ENCODE measurements around the gene ANKRD13B. TPM values are rescaled to one million over a fixed set of nuclear protein-coding genes. Genes with fewer than 3 reads are reported as not detected.

Gene ANKRD13B
- polyA plus RNA-seq, 1 donor (not counting 4 experiments of a cell fraction or from before 2014, with no cell fraction given) = 3.7 TPM

DNA sequence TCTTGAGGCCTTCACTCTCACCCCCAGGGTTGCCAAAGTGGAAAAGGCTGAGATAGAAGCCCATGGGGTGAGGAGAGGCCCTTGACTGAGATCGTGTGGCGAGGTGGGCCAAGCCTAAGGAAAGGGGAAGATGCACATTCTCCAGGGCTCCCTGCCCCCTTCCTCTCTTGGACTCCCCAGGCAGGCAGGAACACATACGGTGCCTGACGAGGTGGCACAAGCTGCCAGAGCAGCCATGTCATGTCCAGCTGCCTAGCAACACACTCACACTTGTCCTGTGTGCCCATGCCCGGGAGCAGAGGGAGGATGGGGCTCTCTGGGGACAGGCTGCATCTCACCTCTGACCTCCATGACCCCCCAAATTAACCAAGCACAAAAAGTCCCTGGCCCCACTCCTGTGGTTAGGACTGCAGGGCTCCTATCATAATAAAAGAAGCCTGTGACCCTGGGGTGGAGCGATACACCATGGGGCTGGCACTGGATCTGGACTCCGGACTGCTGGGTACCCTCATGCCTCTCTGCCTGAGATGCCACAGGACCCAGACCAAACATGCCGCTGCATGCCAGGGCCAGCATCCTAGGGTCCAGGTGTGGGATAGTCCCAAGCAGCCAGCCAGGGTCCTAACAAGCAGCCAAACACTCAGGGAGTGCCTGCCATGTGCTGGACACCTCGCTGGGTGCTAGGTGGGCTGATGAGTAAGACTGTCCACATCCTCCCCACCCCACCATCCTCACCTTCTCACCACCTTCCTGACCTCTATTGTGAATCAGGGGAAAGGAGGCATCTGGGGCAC lies 6.1 kb upstream of the ANKRD13B start:
- Histone ChIP-seq H4K20me1 (ENCODE audit: control insufficient read depth, extremely low read depth, insufficient read depth, low read length) (peaks cover 28% of the 10 kb centered on the region), H3K9me3 (ENCODE audit: control insufficient read depth, low read depth, low read length) (no peaks in the 10 kb centered on the region), H3K27me3 (ENCODE audit: control insufficient read depth, extremely low read depth, insufficient read depth, low read length) (no peaks in the 10 kb centered on the region), H3K79me2 (ENCODE audit: control insufficient read depth, insufficient read depth, low read length) (peaks cover 64% of the 10 kb centered on the region), H3K27ac (ENCODE audit: control insufficient read depth, insufficient read depth, low read length) (no peak overlapping the region), H3K4me3 (ENCODE audit: control insufficient read depth in 2 of 3, extremely low read depth in 1 of 3, insufficient read depth in 2 of 3, low read depth in 1 of 3, low read length in 3 of 3) (no peak overlapping the region), H2AFZ (ENCODE audit: control insufficient read depth, low read length) (no peak overlapping the region), H3K36me3 (ENCODE audit: control insufficient read depth in 2 of 2, extremely low read depth in 1 of 2, insufficient read depth in 2 of 2, low read length in 2 of 2) (peaks cover 12 to 18% of the 10 kb centered on the region in 2 experiments), H3K9me1 (ENCODE audit: control insufficient read depth, extremely low read depth, insufficient read depth, low read length) (peaks cover 22% of the 10 kb centered on the region), H3K4me1 (ENCODE audit: control insufficient read depth, extremely low read depth, insufficient read depth, low read length) (peaks cover 85% of the 10 kb centered on the region), H3K4me2 (ENCODE audit: control insufficient read depth, extremely low read depth, insufficient read depth, low read depth, low read length) (peak overlapping the region; percentile 97), H3K9ac (ENCODE audit: control insufficient read depth, extremely low read depth, insufficient read depth, low read length) (peak overlapping the region; percentile 3)
- DNase-seq (ENCODE audit: low read depth, low spot score) (no peak), FAIRE-seq (peak; percentile 29)
- TF ChIP-seq, protein P1, sequence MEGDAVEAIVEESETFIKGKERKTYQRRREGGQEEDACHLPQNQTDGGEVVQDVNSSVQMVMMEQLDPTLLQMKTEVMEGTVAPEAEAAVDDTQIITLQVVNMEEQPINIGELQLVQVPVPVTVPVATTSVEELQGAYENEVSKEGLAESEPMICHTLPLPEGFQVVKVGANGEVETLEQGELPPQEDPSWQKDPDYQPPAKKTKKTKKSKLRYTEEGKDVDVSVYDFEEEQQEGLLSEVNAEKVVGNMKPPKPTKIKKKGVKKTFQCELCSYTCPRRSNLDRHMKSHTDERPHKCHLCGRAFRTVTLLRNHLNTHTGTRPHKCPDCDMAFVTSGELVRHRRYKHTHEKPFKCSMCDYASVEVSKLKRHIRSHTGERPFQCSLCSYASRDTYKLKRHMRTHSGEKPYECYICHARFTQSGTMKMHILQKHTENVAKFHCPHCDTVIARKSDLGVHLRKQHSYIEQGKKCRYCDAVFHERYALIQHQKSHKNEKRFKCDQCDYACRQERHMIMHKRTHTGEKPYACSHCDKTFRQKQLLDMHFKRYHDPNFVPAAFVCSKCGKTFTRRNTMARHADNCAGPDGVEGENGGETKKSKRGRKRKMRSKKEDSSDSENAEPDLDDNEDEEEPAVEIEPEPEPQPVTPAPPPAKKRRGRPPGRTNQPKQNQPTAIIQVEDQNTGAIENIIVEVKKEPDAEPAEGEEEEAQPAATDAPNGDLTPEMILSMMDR (optimal IDR thresholded peaks at IDR 0.05 in 1 of 3, IDR thresholded peaks at IDR 0.05 in 1 of 3, conservative IDR thresholded peaks at IDR 0.05 in 1 of 3; ENCODE audit: extremely low read depth in 1 of 3, insufficient read depth in 2 of 3, low read length in 3 of 3) = no peak
- no peak for TF ChIP-seq EZH2 (IDR thresholded peaks at IDR 0.05; ENCODE audit: low read length)
- dilution Hi-C loops (cut with MboI; ENCODE audit: extremely low pct_ligation_motif_present, low sequenced_read_pairs) = no loop called here

DNA sequence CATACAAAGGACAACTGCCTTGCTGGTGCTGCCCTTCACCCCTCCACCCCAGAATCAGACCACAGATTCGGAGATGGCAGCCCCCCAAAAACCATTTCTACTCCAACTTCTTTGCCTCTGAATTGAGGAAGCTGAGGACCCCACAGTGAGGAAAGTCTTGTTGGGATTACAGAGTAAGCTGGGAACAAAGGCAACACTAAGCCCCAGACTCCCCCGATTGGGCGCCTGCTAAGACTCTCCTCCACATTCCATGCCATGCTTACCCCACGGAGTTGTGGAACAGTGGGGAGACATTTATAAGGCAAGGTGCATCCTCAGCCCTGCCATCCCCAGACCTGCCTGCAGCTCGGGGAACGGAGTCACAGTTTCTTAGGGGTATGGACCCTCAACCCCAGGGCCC lies 5.3 kb upstream of the ANKRD13B start:
- peaks cover 28% of the 10 kb centered on the region for H4K20me1 ChIP-seq (ENCODE audit: control insufficient read depth, extremely low read depth, insufficient read depth, low read length)
- H3K27me3 ChIP-seq (ENCODE audit: control insufficient read depth, extremely low read depth, insufficient read depth, low read length) = no peaks in the 10 kb centered on the region
- H3K9me1 ChIP-seq (ENCODE audit: control insufficient read depth, extremely low read depth, insufficient read depth, low read length) = peaks cover 17% of the 10 kb centered on the region
- peaks cover 85% of the 10 kb centered on the region for H3K4me1 ChIP-seq (ENCODE audit: control insufficient read depth, extremely low read depth, insufficient read depth, low read length)
- DNase-seq (ENCODE audit: low read depth, low spot score) = no peak
- peak overlapping the region; percentile 78 for H3K9ac ChIP-seq (ENCODE audit: control insufficient read depth, extremely low read depth, insufficient read depth, low read length)
- no peak for TF ChIP-seq EZH2 (IDR thresholded peaks at IDR 0.05; ENCODE audit: low read length)
- TF ChIP-seq, protein P1 (optimal IDR thresholded peaks at IDR 0.05 in 1 of 3, IDR thresholded peaks at IDR 0.05 in 1 of 3, conservative IDR thresholded peaks at IDR 0.05 in 1 of 3; ENCODE audit: extremely low read depth in 1 of 3, insufficient read depth in 2 of 3, low read length in 3 of 3) = no peak
- dilution Hi-C loops (cut with MboI; ENCODE audit: extremely low pct_ligation_motif_present, low sequenced_read_pairs) = no loop called here
- no peak overlapping the region for H2AFZ ChIP-seq (ENCODE audit: control insufficient read depth, low read length)
- peaks cover 6 to 11% of the 10 kb centered on the region in 2 experiments for H3K36me3 ChIP-seq (ENCODE audit: control insufficient read depth in 2 of 2, extremely low read depth in 1 of 2, insufficient read depth in 2 of 2, low read length in 2 of 2)
- peak overlapping the region; percentile 81 to 92 (median 85) for H3K4me3 ChIP-seq (ENCODE audit: control insufficient read depth in 2 of 3, extremely low read depth in 1 of 3, insufficient read depth in 2 of 3, low read depth in 1 of 3, low read length in 3 of 3)
- H3K4me2 ChIP-seq (ENCODE audit: control insufficient read depth, extremely low read depth, insufficient read depth, low read depth, low read length) = peak overlapping the region; percentile 97
- no peak for FAIRE-seq
- peaks cover 59% of the 10 kb centered on the region for H3K79me2 ChIP-seq (ENCODE audit: control insufficient read depth, insufficient read depth, low read length)
- H3K27ac ChIP-seq (ENCODE audit: control insufficient read depth, insufficient read depth, low read length) = peak overlapping the region; percentile 64
- no peaks in the 10 kb centered on the region for H3K9me3 ChIP-seq (ENCODE audit: control insufficient read depth, low read depth, low read length)
